ENCODE data around the gene GARS1. TPM values are rescaled to one million over a fixed set of nuclear protein-coding genes. Genes with fewer than 3 reads are reported as not detected.

GARS1 gene
- 111 and 157 TPM in 2 replicates for total RNA-seq (ENCODE audit: low replicate concordance)
- long read RNA-seq, transcript GARS-201 (17 exons, 2,634 nt) = major isoform, 434 of 489 reads
- long read RNA-seq, partial matches to known transcripts = 24 of 489 reads
- long read RNA-seq, other reads (novel, unspliced or antisense) = 29 of 489 reads

DNA sequence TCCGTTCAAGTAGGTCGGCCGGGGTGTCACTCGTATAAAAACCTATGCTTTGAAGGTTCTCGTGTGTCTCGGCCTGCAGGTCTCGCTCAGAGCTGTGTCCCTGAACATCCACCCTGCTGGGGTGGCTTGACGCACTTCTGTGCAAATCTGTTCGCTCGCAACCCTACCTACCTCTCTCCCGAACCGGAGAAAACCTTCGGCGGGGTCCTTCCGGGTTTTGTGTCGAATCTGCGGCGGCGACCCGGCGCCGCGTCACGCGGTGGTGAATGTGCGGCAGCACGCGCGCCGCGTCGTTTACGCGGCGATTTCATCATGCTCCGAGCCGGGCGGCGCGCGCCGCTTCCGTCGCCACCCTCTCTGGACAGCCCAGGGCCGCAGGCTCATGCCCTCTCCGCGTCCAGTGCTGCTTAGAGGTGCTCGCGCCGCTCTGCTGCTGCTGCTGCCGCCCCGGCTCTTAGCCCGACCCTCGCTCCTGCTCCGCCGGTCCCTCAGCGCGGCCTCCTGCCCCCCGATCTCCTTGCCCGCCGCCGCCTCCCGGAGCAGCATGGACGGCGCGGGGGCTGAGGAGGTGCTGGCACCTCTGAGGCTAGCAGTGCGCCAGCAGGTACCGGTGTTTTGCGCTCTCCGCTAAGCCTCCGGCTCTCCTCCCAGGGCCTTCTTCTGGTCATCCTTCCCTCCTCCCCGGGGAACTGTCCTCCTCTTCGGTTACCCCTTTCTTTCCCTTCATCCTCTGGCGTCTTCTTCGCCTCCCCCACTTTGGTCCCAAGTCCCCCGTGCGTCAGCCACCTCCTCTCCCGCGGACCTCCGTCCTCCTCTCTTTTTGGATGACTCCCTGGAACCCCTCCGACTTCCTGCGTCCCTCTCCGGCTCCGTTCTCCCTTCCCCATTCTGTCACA, at the start of gene GARS1:
GARS1 (plus strand) TSS at position 339 of the 896 bp plus-strand sequence; CDS start at position 383, 44 bp downstream.
- H3K4me3 Mint-ChIP-seq = peak within 1 kb of the TSS; percentile 97
- no peaks in the 10 kb centered on the region for H3K27me3 Mint-ChIP-seq
- peaks cover 27% of the 10 kb centered on the region for H3K4me1 Mint-ChIP-seq (ENCODE audit: unreplicated experiment)
- no peak for TF ChIP-seq CTCF (conservative IDR thresholded peaks at IDR 0.05)
- peak; percentile 82 for DNase-seq (ENCODE audit: extremely low spot score, unreplicated experiment)
- H3K27ac Mint-ChIP-seq = peak within 1 kb of the TSS; percentile 99
- peaks cover 5% of the 10 kb centered on the region for H3K36me3 Mint-ChIP-seq
- H3K9me3 Mint-ChIP-seq = no peaks in the 10 kb centered on the region

- no peak overlapping the region for H3K4me3 Mint-ChIP-seq
- no peak for TF ChIP-seq CTCF (conservative IDR thresholded peaks at IDR 0.05)
- H3K27me3 Mint-ChIP-seq = peaks cover 2% of the 10 kb centered on the region
- peaks cover 40% of the 10 kb centered on the region for H3K4me1 Mint-ChIP-seq (ENCODE audit: unreplicated experiment)
- H3K27ac Mint-ChIP-seq = peak overlapping the region; percentile 49
- H3K36me3 Mint-ChIP-seq = peaks cover 12% of the 10 kb centered on the region
- no peak for DNase-seq (ENCODE audit: extremely low spot score, unreplicated experiment)
- peaks cover 12% of the 10 kb centered on the region for H3K9me3 Mint-ChIP-seq
These were observed 48.7 kb upstream of the GARS1 start for GRCh38 chr7:30545791-30546555.

GRCh38 chr7:30546596-30546995, 48.1 kb upstream of the GARS1 start:
- peaks cover 12% of the 10 kb centered on the region for H3K9me3 Mint-ChIP-seq
- peaks cover 2% of the 10 kb centered on the region for H3K27me3 Mint-ChIP-seq
- DNase-seq (ENCODE audit: extremely low spot score, unreplicated experiment) = no peak
- H3K4me3 Mint-ChIP-seq = no peak overlapping the region
- H3K4me1 Mint-ChIP-seq (ENCODE audit: unreplicated experiment) = peaks cover 45% of the 10 kb centered on the region
- H3K27ac Mint-ChIP-seq = no peak overlapping the region
- peaks cover 12% of the 10 kb centered on the region for H3K36me3 Mint-ChIP-seq
- TF ChIP-seq CTCF (conservative IDR thresholded peaks at IDR 0.05) = no peak

DNA sequence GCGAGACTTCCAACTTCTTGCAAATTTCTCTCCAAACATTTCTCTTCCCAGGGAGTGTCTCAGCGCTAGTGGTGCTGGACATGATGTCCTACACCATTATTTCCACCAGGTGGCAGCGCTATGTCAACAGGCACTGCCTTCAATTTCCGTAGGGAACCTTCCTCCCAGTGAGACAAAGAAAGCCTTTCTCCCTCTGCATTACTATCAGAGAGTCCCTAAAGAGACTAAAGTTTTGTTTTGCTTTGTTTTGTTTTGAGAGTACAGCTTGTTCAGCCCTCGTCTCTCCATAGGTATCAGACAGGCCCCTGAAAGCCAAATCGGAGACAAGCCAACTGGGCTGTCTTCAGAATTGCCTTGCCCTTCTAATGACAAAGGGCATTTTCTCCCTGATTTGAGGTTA, 45.8 kb upstream of the GARS1 start:
- peaks cover 2% of the 10 kb centered on the region for H3K27me3 Mint-ChIP-seq
- peaks cover 12% of the 10 kb centered on the region for H3K9me3 Mint-ChIP-seq
- peak; percentile 87 for TF ChIP-seq CTCF (conservative IDR thresholded peaks at IDR 0.05)
- H3K36me3 Mint-ChIP-seq = peaks cover 15% of the 10 kb centered on the region
- no peak overlapping the region for H3K4me3 Mint-ChIP-seq
- peak overlapping the region; percentile 81 for H3K27ac Mint-ChIP-seq
- H3K4me1 Mint-ChIP-seq (ENCODE audit: unreplicated experiment) = peaks cover 45% of the 10 kb centered on the region
- DNase-seq (ENCODE audit: extremely low spot score, unreplicated experiment) = no peak

DNA sequence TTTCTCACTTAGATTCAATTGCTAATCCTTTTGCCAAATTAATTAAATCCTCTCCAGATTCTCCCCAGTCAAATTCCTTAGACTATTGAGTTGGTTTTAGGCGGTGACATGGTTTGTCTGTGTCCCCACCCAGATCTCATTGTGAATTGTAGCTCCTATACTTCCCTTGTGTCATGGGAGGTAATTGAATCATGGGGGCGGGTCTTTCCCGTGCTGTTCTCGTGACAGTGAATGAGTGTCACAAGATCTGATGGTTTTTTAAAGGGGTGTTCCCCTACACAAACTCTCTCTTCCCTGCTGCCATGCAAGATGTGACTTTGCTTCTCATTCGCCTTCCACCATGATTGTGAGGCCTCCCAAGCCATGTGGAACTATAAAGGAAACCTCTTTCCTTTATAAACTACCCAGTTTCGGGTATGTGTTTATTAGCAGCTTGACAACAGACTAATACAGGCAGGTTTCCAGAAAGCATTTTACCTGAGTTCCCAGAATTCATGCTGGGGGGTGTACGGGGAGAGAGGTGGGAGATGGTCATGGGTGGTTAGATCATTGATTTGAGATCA, 44.7 kb upstream of the GARS1 start:
- Mint-ChIP-seq H3K9me3 (peaks cover 7% of the 10 kb centered on the region), H3K4me1 (ENCODE audit: unreplicated experiment) (peaks cover 35% of the 10 kb centered on the region), H3K4me3 (peak overlapping the region; percentile 10), H3K27me3 (peaks cover 2% of the 10 kb centered on the region), H3K36me3 (peaks cover 9% of the 10 kb centered on the region), H3K27ac (peak overlapping the region; percentile 81)
- no peak for TF ChIP-seq CTCF (conservative IDR thresholded peaks at IDR 0.05)
- no peak for DNase-seq (ENCODE audit: extremely low spot score, unreplicated experiment)
